Right cardiac atrium (tissue), 5 donors: ENCODE results near the gene FSHR. TPM values are rescaled to one million over a fixed set of nuclear protein-coding genes. Genes with fewer than 3 reads are reported as not detected.

Experiments used
- microRNA-seq, 2 donors: library from miRNA; unstranded; fragments of <30 nt; microRNA quantifications; one replicate each; pipeline ENCODE4 v1.2.0, GENCODE V29; 2020 to 2021
- polyA plus RNA-seq: library from polyadenylated mRNA; stranded (reverse); fragments of 200-250 nt; gene quantifications from one replicate; pipeline ENCODE4 v1.2.3, GENCODE V29; 2013
- total RNA-seq, 4 donors: library from RNA; stranded (reverse); fragmentation: NEBNext Ultra II Directional; extraction: Animal tissue kit (Norgen Biotek cat#: 25700); gene quantifications; one replicate each; pipeline ENCODE4 v1.2.1, GENCODE V29; 2021
- donor health status: healthy with polysubstance abuse.
- donor health status: DM: no; HTN: yes; CAD: no.
- donor health status: DM: no; HTN: no; CAD: no.
- donor health status: DM: no; HTN: yes; CAD: no; lungs with severe emphysema.
- donor health status: DM: yes; HTN: yes; CAD: no.

FSHR gene
- total and polyA plus RNA-seq, 5 donors, result 0.11 to 0.39 (median 0.22) TPM; not detected in 1

Small RNAs within 50 kb of the gene (microRNA-seq; reads per million reads assigned to microRNA genes)
- gene MIR548BA, result 0.54 to 0.84 reads per million in 2 donors
